ENCODE data around the gene PDRG1.

The PDRG1 gene

GRCh38 chr20:31951530-31952453 lies at the start of gene PDRG1:
PDRG1 (minus strand) TSS chr20:31952046; CDS start chr20:31951961, 85 bp downstream.
- DNase-seq, result peak; percentile 28 to 93 (median 81)

DNA sequence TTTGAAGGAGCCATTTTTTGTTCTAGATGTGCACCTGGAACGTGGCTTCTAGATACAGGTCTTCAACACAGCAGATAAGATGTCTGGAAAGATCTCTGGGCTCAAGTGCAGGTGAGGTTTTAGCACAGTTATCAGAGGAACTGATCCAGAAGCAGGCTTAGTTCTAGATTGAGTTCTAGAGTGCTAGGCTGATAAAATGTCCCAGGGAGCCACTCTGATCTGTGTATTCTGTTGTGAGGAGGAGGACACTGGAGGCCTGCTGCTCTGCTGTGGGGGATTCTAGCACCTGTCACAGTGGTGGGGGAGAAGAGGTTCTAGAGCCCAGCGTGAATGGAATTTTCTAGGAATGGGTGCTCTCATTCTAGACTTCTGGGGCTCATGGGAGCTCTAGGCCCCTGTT lies 46.4 kb upstream of the PDRG1 start:
- no peak for DNase-seq

- DNase-seq, result no peak
These were observed 45.1 kb upstream of the PDRG1 start for GRCh38 chr20:31996996-31997395.

DNA sequence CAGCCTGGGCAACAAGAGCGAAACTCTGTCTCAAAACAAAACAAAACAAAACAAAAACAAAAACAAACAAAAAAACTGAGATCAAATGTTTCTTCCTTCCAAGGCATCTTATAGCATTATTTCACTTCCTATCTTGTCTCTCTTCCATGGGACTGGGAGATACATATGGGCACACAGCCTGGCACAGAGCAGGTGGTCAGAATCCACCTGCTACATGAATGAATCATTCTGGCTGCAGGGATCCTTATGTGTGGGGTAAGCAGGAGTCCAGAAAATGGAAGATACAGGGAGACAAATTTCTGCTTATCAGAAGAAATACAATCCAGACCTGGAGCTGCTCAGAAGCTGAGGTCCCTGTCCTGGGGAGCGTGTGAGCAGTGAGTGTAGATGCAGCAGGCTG lies 40.2 kb upstream of the PDRG1 start:
- no peak for DNase-seq

- DNase-seq, result no peak
These were observed 39.5 kb upstream of the PDRG1 start for GRCh38 chr20:31991339-31991705.

DNA sequence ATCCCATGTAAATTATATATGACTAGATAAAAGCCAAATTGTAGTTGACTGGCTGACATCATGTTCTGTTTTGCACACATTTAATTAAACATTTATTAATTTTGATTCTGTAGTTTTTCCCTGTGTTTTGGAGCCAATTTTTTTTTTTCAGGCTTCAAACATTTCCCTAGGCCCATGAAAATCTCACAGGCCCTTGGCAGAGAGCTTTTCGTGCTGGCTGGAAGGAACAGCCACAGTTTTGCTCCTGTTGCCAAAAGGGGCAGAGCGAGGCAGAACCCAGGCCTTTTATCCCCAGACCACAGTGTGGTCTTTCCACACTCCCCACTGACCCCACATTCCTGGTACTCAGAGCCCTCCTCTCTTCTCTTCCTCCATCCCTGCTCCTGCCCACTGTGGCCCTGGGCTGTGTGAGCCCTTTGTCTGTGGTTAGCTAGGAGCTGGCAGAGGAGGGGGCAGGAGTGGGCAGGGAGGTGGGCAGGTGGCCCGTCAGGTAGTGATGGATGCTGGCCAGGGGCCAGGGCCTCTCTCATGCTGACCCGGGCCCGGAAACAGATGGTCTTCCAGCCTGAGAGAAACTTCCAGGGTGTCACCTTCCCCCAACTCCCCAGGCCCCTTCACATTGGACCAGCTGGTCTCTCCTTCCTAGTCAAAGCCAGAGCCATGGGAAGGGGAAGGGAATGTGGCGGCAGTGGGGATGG lies 38.9 kb upstream of the PDRG1 start:
- DNase-seq, result no peak

DNA sequence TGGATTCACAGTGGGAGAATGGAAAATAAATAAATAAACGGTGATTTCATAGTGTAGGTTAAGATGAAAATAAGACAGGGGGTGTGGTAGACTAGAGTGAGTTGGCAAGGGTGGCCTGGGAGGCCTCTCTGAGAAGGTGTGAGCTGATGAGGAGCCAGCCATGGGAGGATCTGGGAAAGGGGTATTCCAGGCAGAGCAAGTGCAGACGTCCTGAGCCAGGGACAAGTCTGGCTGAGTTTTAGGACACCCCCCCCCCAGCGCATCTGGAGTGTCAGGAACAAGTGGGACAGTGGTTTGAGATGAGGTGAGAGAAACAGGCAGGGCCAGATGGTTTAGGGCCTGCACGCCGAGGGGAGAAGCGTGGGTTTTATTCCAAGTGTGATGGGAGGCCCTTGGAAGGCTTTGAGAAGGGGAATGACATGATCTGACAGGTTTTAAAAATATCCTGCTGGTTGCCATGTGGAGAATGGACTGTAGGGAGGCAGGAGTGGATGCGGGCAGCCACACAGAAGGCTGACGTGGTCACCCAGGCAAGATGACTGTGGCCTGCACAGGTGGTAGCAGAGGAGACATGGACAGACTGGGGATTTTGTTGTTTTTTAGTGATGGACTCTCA lies 37.3 kb upstream of the PDRG1 start:
- DNase-seq, result peak in 2 of 56 donors; percentile 8 to 62

- DNase-seq, result no peak
These were observed 36.7 kb upstream of the PDRG1 start for GRCh38 chr20:31988430-31989015.

- no peak for DNase-seq
These were observed 35.9 kb upstream of the PDRG1 start for GRCh38 chr20:31987744-31988143.

GRCh38 chr20:31984981-31985471 lies 33.2 kb upstream of the PDRG1 start:
- peak in 18 of 56 donors; percentile 3 to 70 (median 13) for DNase-seq

- no peak for DNase-seq
These were observed 29.9 kb upstream of the PDRG1 start for GRCh38 chr20:31981784-31982183.

GRCh38 chr20:31979713-31980426 lies 28.0 kb upstream of the PDRG1 start:
- no peak for DNase-seq

DNA sequence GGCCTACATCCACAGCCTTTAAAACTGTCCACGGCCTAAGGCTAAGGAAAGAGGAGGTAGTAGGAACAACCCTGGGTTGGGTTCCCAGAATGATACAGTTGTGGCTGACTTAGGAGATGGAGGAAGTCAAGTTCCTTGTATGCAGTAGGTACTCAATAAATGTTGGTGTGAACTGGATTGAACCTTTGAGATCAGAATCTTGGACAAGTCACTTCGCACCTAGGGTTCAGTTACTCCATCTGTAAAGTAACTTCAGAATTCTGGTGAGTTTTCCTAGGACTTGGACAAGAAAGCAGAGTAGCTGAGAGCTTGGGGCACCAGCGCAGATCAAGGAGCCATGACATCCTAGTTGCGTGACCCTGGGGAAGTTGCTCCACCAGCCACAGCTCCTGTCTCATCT lies 25.2 kb upstream of the PDRG1 start:
- DNase-seq, result no peak

- DNase-seq, result no peak
These were observed 24.0 kb upstream of the PDRG1 start for GRCh38 chr20:31975874-31976273.

DNA sequence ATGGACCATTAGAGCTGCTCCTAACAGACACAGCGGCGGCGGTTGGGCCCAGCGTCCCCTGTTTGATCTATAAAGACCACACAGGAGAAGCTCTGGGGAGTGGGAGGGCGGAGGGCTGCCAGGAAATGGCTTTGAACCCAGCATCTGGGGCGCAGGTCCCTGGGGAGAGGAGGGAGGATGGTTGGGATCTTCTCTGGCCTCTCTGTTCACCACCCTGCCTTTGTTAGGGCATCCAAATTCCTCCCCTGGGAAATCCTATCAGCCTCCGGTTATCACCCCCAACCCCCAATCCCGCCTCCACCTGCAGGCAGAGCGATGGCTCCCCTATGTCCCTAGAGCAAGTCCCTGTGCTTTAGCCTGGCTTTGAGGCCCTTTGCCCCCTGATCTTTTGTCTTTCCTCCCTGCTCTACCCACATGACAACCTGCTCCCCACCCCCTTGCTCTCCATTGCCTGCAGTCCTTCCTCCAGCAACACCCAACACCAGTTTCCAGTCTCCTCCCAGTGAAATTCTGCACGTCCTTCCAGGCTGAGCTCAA lies 23.2 kb upstream of the PDRG1 start:
- peak in 1 of 56 donors; percentile 10 for DNase-seq

GRCh38 chr20:31974296-31974695 lies 22.4 kb upstream of the PDRG1 start:
- DNase-seq, result no peak

- no peak for DNase-seq
These were observed 20.7 kb upstream of the PDRG1 start for GRCh38 chr20:31972471-31973021.

DNA sequence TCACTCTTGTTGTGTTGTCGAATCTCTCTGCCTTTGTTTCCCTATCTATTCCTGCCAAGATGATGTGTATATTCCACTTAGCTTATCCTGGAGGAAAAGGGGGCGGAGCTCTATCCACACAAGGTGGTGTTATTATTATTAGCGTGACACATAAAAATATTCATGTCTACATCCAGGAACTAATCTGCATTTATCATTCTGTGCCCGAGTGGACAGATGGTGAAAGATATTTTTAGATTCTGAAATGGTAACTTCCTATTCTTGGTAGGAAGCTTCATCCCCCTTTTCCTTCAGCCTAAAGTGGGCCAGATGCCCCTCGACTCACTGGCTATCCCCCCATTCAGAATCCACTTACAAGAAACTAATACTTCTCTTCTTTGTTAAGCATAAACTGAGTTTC lies 18.1 kb upstream of the PDRG1 start:
- DNase-seq, result no peak

- DNase-seq, result peak in 43 of 56 donors; percentile 3 to 73 (median 26)
These were observed 16.7 kb upstream of the PDRG1 start for GRCh38 chr20:31968291-31969126.

Data from amygdala (tissue), 56 donors.